HG03066 (cell line): ENCODE results near the gene LHX5.
"Not testable (repeated sequence)": the region's sequence is repeated elsewhere in the genome, so short reads cannot be mapped to it uniquely, and the experiment has no call there.

ENCODE experiments used
- ATAC-seq: cut with Tn5 transposase; IDR thresholded peaks from one replicate; pipeline ENCODE4 v1.9.1; 2021; ENCODE audit warnings: low read depth; ENCODE audit not compliant: unreplicated experiment

The LHX5 gene

GRCh38 chr12:113471619-113472171 lies at the start of gene LHX5:
TSS of gene LHX5 (minus strand) at chr12:113471871. CDS start at chr12:113471498, 373 bp downstream.
- no peak for ATAC-seq

GRCh38 chr12:113519464-113520307 lies 48.0 kb upstream of the LHX5 start:
- no peak for ATAC-seq

GRCh38 chr12:113515082-113515856 lies 43.6 kb upstream of the LHX5 start:
- no peak for ATAC-seq

GRCh38 chr12:113514602-113515001 lies 42.9 kb upstream of the LHX5 start:
- no peak for ATAC-seq

- no peak for ATAC-seq
Observed at GRCh38 chr12:113512568-113512967, 40.9 kb upstream of the LHX5 start.

GRCh38 chr12:113506867-113507266 lies 35.2 kb upstream of the LHX5 start:
- ATAC-seq, result no peak

- ATAC-seq, result no peak
Observed at GRCh38 chr12:113505941-113506340, 34.3 kb upstream of the LHX5 start.

GRCh38 chr12:113504917-113505316 lies 33.2 kb upstream of the LHX5 start:
- ATAC-seq, result no peak

- no peak for ATAC-seq
Observed at GRCh38 chr12:113500782-113501311, 29.2 kb upstream of the LHX5 start.

GRCh38 chr12:113500306-113500675 lies 28.6 kb upstream of the LHX5 start:
- no peak for ATAC-seq

GRCh38 chr12:113498490-113498889 lies 26.8 kb upstream of the LHX5 start:
- no peak for ATAC-seq

GRCh38 chr12:113497693-113498092 lies 26.0 kb upstream of the LHX5 start:
- no peak for ATAC-seq

- not testable (repeated sequence) for ATAC-seq
Observed at GRCh38 chr12:113495941-113496340, 24.3 kb upstream of the LHX5 start.

- no peak for ATAC-seq
Observed at GRCh38 chr12:113488322-113488721, 16.7 kb upstream of the LHX5 start.

GRCh38 chr12:113486722-113487121 lies 15.1 kb upstream of the LHX5 start:
- no peak for ATAC-seq

GRCh38 chr12:113485330-113485729 lies 13.7 kb upstream of the LHX5 start:
- ATAC-seq, result no peak

GRCh38 chr12:113482334-113482733 lies 10.7 kb upstream of the LHX5 start:
- no peak for ATAC-seq

GRCh38 chr12:113480336-113480971 lies 8.8 kb upstream of the LHX5 start:
- ATAC-seq, result no peak

GRCh38 chr12:113479590-113480335 lies 8.1 kb upstream of the LHX5 start:
- ATAC-seq, result no peak

GRCh38 chr12:113479216-113479589 lies 7.5 kb upstream of the LHX5 start:
- ATAC-seq, result no peak
